HS-27A (cell line): ENCODE measurements around the gene LIMS1.
A peak's percentile ranks its signal among the peaks of the same experiment; 100 is the strongest.
"Not testable (repeated sequence)": the region's sequence is repeated elsewhere in the genome, so short reads cannot be mapped to it uniquely, and the experiment has no call there.

ENCODE experiments used
- DNase-seq: peaks from one replicate; pipeline ENCODE4 v3.0.0-alpha.2; 2012; ENCODE audit warnings: low read depth, missing footprints

The LIMS1 gene, protein sequence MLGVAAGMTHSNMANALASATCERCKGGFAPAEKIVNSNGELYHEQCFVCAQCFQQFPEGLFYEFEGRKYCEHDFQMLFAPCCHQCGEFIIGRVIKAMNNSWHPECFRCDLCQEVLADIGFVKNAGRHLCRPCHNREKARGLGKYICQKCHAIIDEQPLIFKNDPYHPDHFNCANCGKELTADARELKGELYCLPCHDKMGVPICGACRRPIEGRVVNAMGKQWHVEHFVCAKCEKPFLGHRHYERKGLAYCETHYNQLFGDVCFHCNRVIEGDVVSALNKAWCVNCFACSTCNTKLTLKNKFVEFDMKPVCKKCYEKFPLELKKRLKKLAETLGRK

DNA sequence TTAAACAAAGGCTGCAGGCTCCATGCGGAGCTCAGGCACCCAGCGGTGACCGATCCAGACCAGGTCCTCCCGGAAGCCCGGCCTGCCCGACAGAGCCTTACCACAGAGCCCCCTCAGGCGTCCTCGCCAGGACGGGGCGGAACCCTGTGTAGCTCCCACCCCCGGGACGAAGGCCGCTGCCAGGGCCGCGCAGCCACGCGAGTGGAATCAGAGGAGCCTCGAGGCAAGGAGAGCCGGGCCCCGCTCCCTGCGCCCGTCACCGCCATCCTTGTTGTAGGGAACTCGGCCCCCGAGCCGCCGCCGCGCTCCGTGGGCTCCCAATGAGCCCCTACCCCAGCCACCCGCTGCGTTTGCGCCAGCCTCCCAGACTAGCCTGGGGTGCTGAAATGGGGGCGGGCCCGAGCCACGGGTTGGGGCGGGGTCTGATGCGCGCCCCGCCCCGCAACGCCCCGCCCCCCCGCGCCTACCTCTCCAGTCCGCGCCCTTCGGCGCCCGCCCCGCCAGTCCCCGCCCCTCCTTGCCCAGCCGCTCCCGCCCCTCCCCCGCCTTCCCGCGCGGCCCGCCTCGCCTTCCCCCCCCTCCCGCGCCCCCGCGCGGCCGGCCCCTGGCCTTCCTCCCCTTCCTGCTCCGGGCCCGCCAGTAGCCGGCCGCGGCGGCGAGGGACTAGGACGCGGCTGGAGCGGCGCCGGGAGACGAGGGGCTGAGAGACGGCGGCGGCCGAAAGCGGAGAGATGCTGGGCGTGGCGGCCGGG, at the start of gene LIMS1:
Gene LIMS1, plus strand, starts transcription at position 639 of the 752 bp plus-strand sequence. Its CDS starts 93 bp downstream, at position 732.
- peak; percentile 78 for DNase-seq

DNA sequence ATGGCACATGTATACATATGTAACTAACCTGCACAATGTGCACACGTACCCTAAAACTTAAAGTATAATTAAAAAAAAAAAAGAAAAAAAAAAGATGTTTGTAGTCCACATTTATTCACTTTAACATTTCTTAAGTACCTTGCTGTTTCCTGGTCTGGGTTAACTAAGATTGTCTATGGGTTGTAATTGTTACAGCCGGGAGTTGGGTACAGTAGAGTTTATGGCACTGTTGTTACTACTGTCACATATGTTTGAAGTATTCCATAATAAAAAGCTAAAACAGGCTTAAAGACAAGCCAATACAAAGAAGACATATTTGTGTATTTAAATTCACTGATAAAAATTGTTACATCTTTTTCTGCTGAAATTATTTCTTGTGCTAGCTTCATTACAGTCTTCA, 49.0 kb upstream of the LIMS1 start:
- no peak for DNase-seq

DNA sequence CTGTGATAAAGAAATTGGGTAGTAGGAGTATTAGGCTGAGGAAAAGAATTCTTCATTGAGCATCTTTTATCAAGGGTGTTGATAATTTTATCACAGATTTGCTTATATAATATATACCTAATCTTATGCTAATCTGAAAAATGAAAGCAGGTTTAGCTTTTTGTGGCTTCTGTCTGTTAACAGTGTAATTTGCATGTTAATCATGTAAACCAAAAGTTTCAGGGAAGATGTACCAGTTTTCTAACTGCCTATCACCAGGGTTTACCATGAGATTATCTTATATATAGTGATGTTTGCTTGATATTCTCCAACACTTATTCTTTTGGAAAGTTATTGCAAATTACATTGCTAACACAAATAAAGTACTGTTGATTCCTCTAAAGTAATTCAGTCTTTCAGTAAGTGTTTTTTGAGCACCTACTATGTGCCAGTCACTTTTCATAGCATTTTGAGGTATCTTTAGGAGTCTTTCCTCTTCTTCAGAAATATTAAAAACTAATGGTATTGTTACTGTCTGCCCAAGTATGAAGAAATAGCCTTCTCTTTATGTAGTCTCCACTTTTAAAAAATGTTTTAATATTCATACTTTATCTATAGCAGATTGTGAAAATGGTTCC, 43.7 kb upstream of the LIMS1 start:
- no peak for DNase-seq

DNA sequence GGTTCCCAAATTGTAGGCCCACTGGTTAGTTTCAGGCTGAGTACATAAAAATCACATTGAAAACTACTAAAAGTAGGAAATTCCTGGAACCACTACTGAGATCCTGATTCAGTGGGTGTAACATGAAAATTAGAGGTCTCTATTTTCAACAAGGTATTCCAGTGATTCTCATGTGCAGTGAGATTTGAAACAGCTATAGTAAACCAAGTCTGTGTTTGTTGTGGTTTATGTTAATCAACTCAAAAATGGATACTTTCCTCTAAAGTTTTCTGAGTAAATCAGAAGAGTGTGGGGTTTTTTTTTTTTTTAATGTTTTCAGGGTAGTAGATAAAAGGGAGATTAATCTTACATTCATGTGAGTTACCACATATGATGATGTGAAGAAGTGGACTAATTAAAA, 42.4 kb upstream of the LIMS1 start:
- no peak for DNase-seq

DNA sequence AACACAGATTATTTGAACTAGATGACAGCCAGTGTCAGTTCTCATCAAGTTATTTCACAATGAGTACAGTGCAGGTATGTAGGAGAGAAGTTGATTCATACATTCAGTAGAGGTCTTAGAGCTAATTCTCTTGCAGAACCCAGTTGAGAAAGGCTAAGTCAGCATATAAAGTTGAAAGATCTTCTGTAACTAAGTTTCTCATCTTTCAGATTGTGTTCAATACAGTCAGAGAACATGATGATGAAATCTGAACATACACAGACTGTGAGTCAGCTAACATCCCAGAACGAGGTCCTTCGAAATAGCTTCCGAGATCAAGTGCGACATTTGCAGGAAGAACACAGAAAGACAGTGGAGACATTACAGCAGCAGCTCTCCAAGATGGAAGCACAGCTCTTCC, 41.9 kb upstream of the LIMS1 start:
- peak; percentile 31 for DNase-seq

DNA sequence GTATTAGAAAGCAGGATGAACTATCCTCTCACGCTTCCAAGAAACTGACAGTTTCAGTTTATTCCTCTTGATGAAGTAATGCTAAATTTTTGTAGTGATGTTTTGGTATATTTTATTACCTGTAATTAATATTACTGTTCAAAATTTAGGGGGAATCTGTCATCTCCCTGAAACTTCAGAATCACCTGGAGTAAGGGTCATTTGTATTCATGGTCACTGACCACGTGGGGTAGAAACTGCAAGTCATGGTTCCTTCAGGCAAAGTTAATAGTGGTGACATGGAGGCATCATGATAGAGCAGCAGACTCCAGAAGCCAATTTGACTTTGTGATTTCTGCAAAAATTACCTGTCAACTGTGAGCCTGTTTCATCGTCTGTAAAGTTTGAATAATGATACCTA, 38.1 kb upstream of the LIMS1 start:
- not testable (repeated sequence) for DNase-seq

DNA sequence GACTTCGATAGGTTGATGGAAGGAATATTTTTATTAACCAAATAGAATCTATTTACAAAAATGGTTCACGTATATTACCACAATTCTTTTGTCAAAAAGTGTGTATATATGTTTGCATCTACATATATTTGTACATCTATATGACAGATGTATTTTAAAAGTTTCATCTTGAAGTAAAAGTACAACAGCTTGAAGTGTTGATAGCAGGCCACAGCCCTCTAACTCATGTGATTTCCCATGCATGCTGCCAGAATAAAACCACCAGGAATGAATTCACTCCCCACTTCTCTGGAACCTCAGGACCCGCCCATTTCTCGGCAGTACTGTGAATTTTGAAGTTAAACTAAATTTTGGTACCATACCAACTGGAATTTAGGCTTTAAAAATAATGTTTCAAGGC, 26.6 kb upstream of the LIMS1 start:
- DNase-seq: not testable (repeated sequence)

DNA sequence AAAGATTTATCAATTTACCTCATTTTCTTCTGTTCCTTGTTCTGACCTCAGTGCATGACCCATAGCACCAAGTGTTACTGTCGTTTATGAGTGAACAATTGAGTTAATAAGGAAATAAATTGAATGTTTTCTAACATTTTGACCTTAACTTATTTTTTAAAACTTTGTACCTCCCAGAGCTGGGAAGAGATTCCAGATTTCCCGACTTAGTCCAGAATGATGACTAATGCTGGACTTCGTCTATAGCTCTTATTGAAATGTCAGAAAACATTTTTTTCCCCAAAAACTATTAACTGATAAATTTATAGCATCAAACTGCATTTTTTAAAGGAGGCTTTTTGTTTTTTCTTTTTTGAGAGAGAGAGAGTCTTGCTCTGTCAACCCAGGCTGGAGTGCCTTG, 21.8 kb upstream of the LIMS1 start:
- DNase-seq: not testable (repeated sequence)

DNA sequence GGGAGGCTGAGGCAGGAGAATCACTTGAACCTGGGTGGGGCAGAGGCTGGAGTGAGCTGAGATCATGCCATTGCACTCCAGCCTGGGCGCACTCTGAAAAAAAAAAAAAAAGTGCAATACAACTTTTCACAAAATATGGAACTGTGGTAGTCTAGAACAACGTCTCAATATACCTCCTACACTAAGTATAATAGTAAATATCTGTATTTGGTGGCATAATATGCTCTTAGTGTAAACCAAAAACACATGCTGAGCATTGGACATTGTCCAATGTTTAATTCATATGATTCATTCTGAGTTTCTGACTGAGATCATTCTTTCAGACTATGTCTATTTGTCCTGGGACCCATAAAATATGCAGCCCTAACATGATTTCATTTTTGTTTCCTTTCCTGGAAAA, 19.8 kb upstream of the LIMS1 start:
- DNase-seq: not testable (repeated sequence)

DNA sequence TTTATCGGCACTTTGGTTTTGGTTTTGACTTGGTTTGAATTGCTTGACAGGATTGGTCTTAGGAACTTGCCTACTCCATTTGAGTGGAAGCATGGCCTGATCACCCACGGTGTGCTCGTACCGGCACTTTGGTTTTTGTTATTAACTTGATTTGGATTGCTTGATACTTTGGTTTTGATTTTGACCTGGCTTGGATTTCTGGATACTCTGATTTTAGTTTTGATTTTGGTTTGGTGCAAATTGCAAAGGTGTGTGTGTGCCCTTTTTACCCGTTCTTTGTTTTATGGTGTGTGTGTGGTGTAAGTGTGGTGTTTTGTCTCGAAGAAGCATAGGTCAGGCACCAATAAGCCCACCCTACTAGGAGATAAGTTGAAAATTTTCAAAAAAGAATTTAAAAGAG, 9.6 kb upstream of the LIMS1 start:
- not testable (repeated sequence) for DNase-seq

DNA sequence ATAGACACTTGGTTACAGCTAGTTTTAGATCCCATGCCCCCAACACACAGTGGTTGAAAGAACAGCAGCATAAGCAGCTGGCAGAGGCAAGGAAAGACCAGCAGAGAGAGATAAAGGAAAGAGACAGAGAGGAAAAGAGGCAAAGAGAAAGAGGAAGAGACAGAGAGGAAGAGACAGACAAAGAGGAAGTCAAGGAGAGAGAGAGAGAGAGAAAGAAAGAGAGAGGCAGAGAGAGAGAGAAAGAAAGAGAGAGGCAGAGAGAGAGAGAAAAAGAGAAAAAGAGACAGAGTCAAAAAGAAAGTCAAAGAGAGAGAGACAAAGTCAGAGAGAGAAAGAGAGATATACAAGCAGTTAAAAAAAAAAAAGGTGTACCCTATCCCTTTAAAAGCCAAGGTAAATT, 9.0 kb upstream of the LIMS1 start:
- not testable (repeated sequence) for DNase-seq

DNA sequence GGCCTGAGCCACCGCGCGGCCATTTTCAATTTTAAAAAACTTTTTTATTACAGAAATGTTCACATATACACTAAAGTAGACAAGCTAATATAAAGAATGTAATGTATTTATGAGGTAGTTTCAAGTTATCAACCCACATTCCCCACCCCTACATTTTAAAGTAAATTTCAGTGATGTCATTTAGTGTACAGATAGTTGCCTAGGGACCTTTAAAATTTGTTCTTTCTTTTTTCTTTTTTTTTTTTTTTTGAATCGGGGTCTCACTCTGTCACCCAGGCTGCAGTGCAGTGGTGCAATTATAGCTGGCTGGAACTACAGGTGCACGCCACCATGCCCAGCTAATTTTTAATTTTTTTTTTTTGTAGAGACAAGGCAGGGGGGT, 2.6 kb upstream of the LIMS1 start:
- DNase-seq: no peak

DNA sequence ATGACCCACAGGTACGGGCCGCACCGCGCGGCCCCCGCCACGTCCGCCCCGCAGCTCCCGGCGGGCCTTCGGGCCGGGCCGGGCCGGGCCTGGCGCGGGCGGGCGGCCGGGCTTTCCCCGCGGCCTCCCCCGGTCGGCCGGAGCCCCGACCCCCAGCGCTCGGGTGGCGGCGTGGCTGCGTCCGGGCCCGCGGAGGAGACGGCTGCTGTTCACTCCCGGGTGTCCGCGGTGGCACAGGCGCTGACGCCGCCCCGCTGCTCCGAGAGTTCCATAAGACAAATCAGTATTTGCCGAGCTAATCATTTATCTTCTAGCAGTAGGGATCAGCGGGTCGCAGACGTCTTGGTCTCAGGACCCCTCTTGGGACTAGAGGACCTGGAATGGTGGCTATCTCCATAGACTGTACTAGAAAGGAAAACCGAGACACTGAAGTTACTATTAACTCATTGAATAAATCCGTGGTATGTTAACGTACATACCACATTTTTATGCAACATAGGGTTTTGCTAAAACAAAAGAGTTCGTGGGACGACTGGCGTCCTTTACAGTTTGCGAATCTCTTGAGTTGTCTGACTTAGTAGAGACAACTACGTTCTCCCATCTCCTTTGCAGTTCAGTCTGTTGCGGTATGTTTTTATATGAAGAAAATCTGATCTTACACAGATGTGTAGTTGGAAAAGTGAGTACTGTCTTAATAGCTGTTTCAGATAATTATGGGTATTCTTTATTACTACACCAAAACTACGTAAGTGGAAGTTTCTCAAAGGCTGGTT, 500 bp downstream of the LIMS1 start:
- peak; percentile 47 for DNase-seq

DNA sequence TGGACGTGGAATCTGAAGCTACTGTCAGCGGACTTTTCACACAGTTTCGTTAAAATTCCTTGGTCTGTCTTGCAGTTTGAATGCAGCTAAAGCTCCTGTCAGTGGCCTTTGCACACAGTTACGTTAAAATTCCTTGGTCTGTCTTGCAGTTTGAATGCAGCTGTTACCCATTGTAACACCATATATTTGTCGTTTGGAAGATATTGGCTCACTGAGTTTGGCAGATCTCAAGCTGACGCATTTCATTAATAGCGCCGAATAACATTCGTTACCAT, 1.0 kb downstream of the LIMS1 start:
- no peak for DNase-seq

DNA sequence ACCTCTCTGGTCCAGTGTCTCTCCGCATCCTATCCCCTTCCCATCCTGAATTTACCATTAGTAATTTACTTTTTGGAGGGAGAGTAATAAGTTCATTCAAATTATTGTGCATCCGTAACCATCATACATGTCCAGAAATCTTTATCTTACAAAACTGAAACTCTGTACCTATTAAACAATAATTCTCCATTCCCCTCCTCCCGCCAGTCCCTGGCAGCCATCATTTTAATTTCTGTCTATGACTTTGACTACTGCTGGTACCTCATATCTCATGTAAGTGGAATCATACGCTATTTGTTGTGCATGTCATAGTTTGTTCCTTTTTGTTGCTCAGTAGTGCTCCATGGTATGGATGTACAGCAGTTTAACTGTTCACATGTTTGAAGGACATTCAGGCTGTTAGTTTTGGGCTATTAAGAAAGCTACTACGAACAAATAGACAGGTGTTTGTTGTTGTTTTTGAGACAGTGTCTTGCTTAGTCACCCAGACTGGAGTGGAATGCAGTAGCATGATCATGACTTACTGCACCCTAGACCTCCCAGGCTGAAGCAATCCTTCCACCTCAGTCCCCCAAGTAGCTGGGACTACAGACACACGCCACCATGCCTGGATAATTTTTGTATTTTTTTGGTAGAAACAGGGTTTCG, 2.0 kb downstream of the LIMS1 start:
- no peak for DNase-seq

DNA sequence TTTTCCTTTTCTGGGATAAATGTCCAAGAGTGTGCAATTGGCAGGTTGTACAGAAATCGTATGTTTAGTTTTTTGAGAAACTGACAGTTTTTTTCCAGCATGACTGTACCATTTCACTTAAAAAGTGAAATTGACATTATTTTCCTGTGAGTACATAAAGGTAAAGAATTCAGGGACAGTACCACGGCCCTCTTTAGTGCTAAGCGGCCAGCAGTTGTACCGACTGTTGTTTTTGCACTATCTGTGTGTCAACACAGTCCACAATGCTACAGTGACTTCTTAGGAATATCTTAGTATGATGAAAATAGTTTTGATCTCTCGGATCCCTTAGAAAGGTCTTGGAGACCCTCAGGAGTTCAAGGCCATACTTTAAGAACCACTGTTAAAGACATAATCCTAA, 2.6 kb downstream of the LIMS1 start:
- no peak for DNase-seq

DNA sequence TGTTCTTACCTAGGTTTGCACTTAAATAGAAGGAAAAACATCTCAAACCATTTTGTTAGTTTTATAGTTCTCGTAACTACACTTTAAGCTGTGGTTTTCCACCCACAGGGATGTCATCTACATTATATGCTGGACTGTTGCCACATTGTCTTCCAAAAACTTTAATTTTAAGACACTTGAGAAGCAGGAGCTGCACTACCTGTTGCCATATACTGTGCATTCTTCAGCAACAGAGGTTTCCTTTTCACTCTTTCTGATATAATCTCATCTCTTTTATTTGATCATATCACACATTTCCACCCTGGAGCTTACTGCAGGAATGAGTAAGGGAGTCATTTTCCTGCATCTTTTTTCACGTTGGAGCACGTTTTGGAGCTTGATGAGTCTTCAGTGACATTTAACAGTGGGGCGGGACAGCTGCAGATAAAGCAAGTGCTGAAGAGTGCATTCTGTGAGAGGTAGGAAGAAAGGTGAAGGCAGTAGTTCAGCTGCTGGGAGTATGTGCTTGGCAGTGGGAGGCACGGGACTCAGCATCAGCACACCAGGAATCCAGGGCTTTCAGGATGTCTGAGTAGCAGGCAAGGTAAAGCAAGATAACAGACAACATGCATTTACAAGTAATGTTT, 3.8 kb downstream of the LIMS1 start:
- no peak for DNase-seq

DNA sequence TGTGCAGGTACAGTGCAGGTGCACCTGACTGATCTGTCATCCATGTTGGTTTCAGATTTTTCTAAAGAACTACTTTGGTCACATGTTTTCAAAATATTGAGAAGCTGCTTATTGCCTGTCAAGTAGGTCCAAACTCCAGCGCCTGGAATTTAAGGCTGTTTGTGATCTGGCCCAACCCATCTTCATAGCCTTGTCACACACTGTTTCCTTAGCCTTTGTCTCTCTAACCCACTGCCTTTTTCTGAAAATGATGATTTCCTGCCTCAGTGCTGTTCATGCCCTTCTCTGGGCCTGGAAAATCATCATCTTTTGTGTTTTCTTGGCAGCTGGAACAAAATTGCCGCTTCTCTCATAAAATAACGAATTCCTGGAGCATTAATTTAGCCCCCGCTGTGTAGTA, 7.2 kb downstream of the LIMS1 start:
- no peak for DNase-seq

DNA sequence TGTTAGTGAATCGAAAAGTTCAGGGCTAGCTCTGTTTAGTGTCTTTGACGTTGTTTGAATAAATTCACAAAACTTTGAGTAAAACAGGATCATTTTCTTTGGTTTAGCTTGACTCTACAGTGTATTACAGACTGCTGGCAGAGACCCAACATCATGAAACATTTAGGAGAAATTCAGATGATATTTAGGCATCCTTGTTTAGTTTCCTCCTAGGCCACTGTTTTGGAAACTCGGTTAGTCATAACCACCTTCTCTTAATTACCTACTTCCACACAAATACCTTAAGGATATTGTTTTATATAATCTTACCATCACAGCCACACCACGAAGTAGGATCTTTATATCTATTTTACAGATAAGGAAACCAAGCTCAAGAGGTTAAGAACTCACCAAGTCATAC, 7.8 kb downstream of the LIMS1 start:
- DNase-seq: no peak

DNA sequence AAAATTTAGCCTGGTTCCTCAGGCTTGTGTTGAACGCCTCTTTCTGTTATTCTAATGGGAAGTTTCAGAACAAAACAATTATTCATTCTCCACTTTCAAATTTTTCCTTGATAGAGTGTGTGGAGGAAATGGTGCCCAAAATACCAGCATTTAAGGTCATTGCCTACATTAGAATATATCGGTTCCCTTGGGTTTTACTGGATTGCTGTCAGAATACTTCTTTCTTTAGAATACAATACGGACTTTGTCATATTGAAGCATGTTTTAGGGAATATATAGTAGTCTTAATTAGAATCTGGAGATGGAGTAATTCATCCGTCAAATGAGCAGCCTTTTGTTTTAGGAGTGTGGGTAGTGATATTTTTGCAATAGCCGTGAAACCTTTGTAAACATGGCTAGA, 13.3 kb downstream of the LIMS1 start:
- no peak for DNase-seq

DNA sequence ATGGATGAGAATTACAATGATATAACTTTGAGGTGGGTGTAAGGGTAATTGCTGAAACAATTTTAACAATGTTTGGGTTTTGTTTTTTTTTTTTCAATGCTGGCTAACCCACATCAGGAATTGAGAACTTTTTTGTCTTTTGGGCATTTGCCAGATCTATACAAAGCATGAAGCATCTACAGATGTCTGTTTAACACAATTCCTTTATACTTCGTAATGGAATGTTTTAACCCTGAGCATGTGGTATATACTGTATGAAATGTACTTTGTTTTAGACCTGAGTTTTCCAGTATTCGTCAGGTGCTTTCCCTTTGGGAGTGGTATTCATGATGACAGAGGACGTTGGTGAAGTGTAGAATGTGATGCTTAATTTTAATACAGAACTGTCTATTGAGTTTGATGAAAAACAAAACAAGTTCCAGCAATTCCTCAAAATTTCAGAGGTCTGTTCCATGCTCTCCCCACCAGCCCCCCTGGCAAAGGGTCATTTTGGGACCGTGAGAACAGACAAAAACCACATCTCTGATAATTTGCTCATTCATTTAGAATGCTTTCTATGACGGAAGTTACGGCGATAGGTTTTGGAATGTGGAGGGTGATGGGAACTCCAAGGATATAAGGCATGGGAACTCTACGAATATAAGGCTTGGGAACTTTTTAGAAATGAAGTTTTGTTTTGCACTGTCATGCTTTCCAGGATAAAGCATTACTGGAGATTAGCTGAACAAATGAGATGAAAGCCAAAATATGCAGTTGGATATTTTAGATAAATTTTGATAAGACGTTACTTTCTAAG, 14.1 kb downstream of the LIMS1 start:
- DNase-seq: no peak
